ENCODE measurements around the gene PPP1R8.

DNA sequence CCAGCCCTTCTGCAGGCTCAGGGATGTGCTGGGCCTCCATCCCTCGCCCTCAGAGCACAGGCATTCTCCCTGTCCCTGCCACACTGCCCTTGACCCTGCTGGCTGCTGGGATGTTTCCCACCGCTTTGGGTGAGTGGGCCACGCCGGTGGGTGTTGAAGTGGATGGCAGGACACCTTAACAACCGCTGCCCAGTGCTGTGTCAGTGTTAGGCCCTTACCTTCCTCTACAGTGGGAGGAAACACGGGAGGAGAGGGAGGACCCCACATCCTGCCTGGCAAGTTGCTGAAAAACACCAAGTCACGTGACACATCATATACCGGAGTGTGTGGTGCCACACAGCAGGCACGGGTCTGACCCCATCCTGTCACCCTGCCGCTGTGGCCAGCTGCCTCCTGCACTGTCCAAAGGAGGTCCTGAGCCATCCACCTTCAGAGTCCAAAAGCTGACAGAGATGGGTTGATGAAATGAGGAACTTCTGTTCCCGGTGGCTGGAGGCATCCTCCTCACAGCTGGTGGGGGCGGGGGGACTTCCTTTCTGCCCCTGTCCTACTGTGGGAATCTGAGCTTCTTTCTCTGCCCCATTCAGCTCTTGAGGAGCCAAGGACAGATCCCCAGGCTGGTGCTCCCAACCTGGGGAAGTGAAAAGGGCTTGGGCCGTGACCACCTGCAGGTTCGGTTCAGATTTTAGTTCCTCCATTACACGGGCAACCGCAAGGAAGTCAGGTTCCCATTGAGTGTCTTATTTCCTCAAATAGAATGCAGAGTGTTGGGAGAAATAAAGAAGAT, 38.5 kb downstream of the PPP1R8 start:
- TF ChIP-seq EZH2phosphoT487 (IDR thresholded peaks at IDR 0.05; ENCODE audit: borderline replicate concordance), result no peak
- TF ChIP-seq, protein P1, sequence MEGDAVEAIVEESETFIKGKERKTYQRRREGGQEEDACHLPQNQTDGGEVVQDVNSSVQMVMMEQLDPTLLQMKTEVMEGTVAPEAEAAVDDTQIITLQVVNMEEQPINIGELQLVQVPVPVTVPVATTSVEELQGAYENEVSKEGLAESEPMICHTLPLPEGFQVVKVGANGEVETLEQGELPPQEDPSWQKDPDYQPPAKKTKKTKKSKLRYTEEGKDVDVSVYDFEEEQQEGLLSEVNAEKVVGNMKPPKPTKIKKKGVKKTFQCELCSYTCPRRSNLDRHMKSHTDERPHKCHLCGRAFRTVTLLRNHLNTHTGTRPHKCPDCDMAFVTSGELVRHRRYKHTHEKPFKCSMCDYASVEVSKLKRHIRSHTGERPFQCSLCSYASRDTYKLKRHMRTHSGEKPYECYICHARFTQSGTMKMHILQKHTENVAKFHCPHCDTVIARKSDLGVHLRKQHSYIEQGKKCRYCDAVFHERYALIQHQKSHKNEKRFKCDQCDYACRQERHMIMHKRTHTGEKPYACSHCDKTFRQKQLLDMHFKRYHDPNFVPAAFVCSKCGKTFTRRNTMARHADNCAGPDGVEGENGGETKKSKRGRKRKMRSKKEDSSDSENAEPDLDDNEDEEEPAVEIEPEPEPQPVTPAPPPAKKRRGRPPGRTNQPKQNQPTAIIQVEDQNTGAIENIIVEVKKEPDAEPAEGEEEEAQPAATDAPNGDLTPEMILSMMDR (conservative IDR thresholded peaks at IDR 0.05; ENCODE audit: low read length), result no peak
